GM19238 (cell line): ENCODE measurements around the gene PTPN1.

Experiments
- DNase-seq: peaks from one replicate; pipeline ENCODE4 v3.0.0; 2011; ENCODE audit warnings: low spot score; ENCODE audit not compliant: insufficient read length

The PTPN1 gene

DNA sequence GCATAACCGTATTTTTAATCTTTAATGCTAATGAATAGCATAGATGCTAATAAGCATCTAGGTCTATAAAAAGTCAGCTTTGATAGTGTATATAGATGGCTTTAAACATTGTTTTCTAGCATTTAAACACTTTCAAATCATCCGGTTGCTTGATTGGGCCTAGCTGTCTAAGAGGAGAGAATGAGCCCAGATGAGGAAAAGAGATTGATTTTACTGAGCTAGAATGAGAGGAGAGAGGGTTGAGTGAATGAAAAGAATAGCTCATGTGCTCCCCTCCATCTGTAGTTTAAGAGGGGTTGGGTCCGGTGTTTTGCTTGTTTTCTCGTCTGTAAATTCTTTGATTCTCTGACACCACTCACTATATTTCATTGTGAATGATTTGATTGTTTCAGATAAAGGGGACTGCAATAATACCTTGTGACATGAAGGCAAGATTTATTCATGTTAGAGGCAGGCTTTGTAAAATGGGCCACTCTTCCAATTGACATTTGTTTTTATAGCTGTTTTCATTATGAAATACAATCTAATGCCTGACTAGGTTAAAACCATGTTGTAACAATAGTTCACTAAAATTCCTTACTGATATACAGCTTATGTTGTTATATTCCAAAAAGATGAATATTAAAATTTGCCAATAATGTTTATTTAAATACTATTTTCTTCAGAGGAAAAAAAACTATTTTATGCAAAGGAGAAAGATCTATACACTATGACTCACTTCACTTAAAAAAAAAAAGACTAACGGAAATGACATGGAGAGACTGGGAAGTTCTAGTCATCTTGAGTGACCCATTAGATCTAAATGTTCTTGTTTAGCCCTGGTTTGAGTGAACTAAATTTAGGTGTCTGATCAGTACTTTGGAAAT lies 3.2 kb downstream of the PTPN1 start:
- no peak for DNase-seq

DNA sequence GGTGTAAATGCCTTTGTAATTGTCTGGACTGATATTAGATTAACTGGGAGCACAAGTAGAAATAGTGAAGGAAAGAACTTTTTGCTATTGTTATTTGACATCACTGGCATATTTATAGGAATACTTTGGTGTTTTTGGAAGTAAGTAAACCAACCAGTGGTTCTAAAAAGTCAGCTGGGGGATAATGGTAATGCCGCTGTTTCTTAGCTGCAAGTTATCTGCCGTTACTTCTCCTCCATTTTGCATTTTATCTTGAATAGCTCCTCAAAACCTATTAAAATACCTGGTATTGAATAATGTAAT lies 3.8 kb downstream of the PTPN1 start:
- no peak for DNase-seq

DNA sequence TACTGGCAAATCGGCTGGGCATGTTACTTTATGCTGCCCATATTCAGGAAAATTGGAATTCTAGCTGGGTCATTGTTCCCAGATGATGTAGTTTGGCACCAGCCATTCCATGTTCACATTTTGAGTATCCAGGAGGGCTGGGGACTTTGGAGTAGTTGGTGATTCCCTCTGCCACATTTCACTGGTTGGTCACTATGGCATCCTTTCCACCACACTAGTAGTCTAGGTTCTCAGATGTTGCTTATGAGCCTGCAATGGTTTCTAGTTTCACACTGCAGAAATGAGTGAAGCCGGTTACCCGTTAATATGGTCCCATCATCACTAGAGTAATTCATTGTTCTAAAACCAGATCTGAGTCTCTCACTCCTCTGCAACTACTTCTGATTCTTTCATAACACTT lies 4.6 kb downstream of the PTPN1 start:
- DNase-seq: no peak

DNA sequence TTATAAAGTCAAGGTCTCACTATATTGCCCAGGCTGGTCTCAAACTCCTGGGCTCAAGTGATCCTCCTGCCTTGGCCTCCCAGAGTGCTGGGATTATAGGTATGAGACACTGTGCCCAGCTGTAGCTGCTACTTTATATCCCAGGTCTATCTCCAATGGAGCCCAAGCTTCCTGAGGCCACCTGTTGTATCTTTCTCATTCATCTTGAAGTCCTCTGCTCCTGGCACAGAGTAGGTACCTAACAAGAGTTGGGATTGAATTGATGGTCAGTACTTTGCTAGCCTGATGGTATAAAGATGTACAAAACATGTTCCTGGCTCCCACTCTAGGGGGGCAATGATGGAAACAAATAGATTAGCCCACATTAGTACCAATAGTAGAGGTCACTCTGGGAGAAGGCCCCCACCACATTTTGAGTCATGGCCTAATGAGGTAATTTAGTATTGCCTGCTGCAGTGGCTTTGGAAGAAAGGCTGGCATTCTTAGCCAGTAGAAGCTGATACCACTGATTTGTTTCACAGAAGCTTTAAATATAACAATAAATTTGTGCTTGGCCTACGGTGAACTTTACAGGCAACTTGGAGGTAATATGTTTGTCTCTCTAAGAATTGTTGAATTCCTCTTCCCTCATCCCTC lies 5.4 kb downstream of the PTPN1 start:
- no peak for DNase-seq

DNA sequence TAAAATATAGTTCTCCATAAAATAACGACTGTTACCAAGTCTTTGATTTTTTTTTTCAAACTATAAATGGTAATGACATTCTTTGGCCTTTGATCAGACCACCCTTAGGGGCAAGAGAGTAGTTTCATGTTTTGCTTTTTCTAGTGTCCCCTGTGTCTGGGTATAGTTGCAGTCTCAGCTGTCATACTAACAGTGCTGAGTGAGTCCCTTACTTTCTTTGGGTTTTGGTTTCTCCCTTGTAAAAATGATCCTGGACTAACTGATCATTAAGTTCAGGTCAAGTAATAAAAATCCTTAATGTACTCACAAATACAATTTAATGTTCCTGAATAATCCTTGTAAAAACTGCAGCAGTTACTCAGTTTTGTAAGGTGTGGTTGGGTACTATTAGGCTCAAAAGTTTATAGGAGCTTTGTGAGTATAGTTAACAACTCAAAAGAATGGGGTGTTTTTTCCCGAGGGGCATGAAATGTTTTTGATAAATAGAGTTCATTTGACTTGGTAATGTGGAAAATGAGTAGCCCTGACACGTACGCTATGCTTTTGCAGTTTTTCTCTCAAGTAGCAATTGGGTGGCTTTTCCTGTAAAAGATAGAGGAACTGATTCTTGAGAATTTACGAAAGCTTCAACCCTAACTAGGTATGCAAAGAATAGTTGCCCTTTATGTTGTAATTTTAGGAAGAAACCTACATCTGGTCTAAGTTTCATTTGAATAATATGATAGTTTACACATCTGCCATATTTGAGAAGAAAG lies 6.2 kb downstream of the PTPN1 start:
- DNase-seq: no peak

DNA sequence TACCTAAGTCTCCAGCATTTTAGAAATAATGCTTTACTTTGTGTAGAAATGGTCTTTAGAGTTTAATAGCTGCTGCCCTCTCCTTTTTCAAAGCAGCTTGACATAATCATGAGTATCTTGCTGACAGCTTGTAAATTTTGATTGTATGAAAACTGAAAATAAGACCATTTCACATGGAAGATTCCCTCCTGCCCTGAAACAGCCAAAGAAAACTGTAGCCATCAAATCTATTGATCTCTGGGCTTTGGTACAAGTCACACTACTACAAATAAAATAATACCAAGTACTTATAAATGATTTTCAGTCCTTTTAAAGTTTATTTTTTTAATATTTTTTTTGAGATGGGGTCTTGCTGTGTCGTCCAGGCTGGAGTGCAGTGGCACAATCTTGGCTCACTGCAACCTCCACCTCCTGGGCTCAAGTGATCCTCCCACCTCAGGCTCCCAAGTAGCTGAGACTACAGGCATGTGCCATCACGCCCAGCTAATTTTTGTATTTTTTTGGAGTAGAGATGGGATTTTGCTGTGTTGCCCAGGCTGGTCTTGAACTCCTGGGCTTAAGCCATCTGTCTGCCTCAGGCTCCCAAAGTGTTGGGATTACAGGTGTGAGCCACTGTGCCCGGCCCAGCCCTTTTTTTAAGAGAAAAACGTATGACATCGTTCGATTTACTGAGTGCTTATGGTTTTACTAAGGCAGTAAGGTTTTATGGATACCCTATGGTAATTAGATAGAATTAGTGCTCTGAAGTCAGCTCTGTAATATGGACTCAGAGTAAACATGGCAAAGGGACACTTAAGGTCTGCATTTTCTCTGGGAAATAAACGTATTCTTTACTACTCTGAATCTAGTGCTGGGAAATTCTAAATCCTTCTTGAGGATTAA lies 7.0 kb downstream of the PTPN1 start:
- DNase-seq: no peak

DNA sequence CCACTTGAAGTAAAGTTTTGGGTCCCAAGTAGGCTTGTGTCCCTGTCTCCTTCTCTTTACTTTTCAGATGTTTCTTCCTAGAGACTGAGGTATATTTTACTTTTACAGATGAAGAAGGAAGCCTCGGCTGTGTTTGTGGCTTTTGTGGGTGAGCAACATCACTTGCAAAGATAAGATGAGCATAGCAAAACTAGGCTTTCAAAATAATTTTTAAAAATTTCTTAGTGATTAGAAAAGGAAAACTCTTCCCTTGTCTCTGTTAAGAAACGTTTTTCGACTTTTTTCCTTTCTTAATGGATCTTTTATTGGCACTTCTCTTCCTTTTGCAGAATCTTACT lies 7.6 kb downstream of the PTPN1 start:
- no peak for DNase-seq

DNA sequence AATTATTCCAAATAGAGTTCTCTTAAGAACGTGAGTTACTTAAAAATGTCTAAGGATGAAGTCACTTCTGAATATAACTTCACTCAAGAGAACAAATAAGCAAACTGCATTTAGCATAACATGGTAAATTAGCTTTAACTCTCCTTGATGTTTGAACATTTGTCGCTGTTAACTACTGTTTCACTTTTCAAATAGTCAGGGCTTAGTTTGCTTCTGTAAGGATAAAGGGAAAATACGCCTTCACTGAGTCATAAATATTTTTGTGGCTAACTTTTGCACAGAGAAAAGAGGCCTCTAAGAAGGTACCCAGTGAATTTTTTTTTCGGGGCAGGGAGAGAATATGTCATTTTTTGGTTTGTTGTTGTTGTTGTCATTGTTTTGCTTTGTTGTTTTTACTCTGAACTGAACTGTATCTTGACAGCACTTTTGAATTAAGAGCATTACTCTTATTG lies 8.1 kb downstream of the PTPN1 start:
- no peak for DNase-seq

DNA sequence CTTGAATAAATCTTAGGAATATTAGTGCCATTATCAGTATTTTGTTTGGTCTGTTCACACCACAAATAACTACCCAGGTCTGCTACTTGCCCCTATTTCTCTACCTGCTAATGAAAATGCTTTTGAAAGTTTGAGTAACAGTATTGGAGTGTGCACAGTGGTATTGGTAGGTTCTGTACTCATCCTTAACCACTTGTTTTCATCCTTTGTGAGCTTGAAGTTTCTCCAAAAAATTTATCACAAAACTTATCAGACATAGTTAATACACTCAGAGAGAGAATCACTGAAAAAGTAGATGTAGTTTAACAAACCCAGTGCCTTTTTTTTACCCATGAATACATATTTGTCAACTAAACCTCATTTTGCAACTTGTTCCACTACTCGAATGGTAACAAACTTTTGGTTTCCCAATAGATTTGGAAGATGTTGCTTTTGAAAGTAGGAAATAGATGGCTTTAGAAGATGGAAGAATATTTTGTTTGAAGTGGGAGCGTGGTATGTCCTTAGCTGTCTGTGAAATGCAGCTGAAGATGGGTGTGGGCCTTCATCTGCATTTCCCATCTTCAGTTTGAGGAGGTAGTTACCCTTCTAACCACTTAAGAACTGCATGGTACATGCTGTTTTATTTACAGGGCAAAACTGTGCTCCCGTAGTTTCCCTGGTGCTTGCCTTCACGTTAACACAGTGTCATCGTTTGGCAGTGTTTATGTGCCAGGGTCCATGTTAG lies 9.0 kb downstream of the PTPN1 start:
- DNase-seq: no peak

DNA sequence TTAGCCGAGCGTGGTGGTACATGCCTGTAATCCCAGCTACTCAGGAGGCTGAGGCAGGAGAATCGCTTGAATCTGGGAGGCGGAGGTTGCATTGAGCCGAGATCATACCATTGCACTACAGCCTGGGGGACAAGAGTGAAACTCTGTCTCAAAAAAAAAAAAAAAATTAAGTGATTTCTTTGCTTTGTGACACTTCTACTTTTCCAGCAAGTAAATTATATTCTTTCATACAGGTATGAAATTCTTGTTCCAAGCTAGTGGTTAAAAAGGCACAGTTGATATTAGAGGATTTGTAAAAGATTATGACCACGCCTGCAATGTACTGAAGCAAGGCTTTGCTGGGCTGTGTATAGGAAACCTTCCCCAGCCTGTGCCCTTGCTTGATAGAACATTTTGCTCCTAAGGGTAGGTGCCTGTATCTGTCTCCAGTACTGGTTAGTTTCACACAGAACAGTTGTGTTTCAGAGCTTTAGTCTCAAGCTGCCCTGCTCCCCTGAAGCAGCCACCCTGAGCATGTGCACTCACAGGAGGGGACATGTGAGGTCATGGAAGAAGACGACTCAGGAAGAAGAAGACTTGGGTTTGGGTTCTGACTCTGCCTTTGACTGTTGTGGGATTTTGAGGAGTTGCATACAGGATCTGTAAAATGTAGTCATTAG lies 10.2 kb downstream of the PTPN1 start:
- DNase-seq: no peak

DNA sequence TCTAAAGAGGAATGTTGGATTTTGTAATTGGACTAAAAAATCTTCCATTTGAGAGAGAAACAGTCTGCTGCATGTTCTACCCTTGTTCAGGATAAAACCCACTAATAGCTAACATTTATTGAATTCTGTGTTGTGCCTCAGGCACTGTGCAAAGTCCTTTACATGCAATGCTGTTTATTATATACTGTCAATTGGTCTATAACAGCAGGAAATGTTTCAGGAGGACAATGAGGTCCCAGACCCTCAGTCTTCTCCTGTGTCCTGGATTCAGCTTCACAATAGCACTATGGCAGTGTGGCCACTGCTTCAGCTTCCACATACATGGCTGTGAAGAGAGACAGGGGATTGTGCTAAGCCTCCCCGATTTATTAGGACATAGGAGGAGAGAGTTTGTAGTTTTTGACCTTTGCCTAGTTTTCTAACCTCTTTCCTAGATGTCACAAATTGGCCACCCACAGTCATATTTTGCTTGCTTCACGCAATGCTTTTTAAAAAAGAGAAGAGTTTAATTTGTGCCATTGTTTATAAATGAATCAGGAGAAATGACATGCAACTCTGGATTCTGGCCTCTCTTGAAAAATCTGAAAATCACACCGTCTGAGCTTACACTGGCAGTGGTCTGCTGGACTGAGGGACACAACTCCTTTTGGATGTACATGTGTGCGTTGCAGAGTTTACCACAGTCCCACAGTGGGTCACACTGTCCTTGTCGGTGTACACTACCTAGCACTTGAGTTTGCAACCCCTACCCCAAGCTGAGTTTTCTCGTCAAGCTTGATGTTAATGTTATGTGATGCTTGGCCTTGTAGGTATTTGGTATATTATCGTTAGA lies 11.3 kb downstream of the PTPN1 start:
- DNase-seq: no peak

DNA sequence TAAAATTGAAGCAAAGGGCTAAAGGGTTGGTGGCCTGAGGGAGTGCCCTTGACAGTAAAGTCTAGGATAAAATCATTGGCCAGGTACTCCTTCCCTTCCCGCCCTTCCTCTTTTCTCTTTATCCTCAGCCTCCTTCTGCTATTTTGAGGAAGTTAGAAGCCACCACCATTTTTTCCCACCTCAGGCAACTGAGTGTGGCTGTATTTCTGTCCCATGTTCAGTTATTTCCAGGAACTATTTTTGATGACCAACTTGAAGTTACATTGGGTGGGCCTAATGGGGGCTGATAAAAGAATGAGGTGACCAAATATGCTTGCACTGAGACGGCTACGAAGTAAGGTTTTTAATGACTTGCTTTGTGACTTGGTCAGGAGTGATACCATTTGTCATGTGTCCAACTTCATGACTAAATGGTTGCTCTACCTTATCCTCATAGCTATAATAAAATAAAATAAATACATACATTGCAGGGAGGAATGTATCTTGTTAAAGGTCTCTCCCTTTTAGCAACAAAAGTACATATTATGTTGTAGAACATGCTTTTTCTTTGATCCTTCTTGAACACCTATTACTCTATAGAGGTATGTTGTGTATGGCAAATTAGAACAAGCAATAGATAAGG lies 12.0 kb downstream of the PTPN1 start:
- DNase-seq: no peak

DNA sequence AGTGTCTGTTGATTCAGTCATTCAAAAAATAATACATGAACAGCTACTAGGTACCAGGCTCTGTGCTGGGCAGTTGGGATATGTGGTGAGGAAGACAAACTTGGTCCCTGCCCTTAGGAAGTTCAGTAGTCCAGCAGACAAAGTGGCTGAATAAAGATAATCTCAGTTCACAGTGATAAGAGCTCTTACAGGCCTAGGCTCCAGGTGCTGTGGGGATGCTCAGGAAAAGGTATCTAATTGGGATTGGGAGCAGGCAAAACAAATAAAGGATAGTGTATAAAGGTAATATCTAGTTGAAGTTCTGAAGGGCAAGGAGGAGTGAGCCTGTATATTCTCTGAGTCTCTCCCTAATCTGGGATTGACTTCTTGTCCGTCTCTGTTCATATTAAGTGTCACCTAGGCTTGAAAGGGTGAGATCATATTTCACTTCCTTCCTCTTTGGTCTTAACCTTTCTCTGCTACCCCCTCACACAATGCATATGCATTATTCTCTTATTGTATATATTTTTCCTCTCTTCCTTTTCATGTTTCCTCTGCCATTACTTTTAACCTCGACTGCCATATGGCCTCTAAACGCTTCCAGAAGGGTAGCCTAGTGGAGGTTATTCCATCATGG lies 13.5 kb downstream of the PTPN1 start:
- no peak for DNase-seq

DNA sequence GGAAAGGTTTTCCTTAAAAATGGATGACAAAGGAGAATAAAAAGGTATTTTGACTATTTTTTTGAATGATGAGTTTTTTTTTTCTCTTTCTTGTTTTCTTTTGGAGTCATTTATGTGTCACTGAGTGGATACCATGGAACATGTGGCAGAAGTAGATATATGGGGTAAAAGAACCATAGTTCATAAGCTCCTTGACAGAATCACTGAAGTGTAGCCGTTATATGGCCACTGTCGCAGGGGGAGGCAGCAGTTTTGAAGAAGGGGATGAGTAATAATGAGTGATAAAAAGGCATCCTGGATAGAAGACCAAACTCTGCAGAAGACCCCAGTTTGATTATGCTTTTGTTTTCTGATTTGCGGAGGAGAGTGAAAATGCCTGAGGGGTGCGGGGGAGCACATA lies 15.5 kb downstream of the PTPN1 start:
- no peak for DNase-seq

DNA sequence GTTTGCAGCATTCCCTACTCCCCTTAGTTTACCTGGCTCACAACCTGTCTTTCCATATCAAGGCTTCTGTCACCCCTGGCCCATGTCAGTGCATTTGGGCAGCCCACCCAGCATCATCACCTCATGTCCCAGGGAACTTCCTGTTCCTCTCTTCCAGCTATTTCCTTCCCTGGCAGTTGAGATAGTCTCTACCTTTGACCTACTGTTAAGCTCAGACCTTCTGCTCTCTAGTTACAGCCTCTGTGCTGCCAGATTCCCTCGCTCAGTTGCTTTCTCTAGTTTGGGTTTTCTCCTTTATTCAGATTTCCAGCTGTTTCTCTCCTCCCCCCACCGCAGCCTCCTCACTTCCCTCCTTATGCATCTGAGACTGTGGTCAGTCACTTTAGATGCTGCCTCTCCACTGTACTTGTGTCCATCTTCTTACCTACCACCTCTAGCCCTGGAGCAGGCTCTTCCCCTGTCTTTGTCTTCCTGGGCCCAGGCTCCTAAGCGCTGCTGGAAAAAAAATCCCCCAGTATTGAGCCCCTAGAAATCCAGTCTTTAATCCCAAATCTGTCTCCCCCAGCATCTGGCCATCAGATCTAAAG lies 16.3 kb downstream of the PTPN1 start:
- DNase-seq: no peak

DNA sequence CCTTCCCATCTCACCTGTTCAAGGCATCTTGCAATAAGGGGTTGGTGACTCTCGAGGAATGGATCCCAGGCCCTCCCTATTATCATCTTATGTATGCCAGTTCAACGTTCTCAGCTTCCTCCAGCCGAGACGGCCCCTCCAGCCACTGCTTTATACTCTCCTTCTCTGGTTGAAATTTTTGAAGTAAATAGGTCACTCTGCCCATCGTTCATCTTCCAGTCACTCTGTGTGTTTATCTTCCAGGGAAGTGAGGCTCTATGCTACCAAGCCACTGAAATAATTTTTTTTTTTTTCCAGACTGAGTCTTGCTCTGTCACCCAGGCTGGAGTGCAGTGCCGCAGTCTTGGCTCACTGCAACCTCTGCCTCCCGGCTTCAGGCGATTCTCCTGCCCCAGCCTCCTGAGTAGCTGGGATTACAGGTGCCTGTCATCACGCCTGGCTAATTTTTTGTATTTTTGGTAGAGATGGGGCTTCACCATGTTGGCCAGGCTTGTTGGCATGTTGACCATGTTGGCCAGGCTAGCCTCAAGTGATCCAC lies 17.0 kb downstream of the PTPN1 start:
- no peak for DNase-seq

DNA sequence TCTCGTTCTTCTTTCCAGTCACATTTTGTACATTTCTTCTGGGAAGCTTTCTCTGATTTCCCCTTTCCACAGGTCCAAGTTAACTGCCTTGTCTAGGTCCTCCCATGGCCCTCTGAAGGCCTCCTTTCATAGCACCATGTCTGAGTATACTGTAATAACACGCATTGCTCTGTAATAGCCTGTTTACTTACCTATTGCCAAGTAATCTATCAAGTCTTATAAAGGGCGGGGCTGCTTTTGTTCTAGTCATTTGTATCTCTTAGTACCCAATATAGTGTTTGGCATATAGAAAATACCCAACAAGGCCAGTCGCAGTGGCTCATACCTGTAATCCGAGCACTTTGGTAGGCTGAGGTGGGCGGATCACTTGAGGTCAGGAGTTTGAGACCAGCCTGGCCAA lies 17.9 kb downstream of the PTPN1 start:
- DNase-seq: no peak

DNA sequence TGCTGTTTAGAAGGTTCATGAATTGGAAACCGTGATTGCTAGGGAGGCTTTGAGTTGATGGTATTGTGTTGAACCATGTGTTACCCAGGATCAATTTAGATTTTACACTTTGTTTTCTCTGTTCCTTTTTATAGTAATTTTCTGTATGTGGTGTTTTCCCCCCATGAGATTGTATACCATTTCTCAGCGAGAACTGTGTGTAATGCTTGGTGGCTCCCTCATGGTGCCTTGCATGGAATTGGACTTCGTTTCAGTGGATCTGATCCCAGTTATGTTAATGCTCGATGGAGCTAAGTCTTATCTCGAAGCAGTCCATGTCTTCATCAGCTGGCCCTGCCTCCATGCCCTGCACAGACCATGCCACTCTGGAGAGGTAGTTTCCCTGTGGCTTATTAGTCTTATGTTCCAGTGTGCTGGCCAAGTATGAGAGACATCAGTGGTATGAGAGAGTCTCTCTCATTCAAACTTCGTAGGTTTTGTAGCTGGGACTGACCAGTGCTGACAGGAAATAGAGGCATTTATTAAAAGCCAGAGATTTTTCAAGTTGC lies 18.7 kb downstream of the PTPN1 start:
- no peak for DNase-seq
